K562 (cell line): Measurements from ENCODE around the gene MBIP. TPM values are rescaled to one million over a fixed set of nuclear protein-coding genes. Genes with fewer than 3 reads are reported as not detected.
A peak's percentile ranks its signal among the peaks of the same experiment; 100 is the strongest.

ENCODE experiments used
- BCOR ChIP-seq: fragments of 450-650 bp; IDR thresholded peaks from 2 replicates; pipeline ENCODE4 v1.6.1; 2016
- CBFB ChIP-seq: sonication (generic); formaldehyde crosslinking; IDR thresholded peaks from 2 replicates; pipeline ENCODE4 v1.4.0; 2020; ENCODE audit warnings: mild to moderate bottlenecking, missing genetic modification reagents
- PYGO2 ChIP-seq: fragments of 450-650 bp; IDR thresholded peaks from 2 replicates; pipeline ENCODE4 v1.6.1; 2016; ENCODE audit warnings: mild to moderate bottlenecking, missing genetic modification characterization, moderate library complexity, missing compliant biosample characterization
- RBM22 ChIP-seq: fragments of 200-400 bp; formaldehyde crosslinking; IDR thresholded peaks from 2 replicates; pipeline ENCODE4 v1.6.1; 2018; ENCODE audit warnings: low read length, low read depth; ENCODE audit not compliant: poor library complexity, severe bottlenecking
- SIX5 ChIP-seq, 2 experiments: IDR thresholded peaks; 2 replicates each; pipeline ENCODE4 v1.6.1; 2011; ENCODE audit warnings: low read length in 2 of 2, borderline replicate concordance in 1 of 2, low read depth in 1 of 2, mild to moderate bottlenecking in 1 of 2, moderate library complexity in 1 of 2; ENCODE audit not compliant: insufficient read depth in 1 of 2
- ZFX ChIP-seq: sonication (generic); formaldehyde crosslinking; IDR thresholded peaks from 2 replicates; pipeline ENCODE4 v1.8.0; 2022; ENCODE audit warnings: mild to moderate bottlenecking, missing genetic modification reagents, moderate library complexity
- ZNF766 ChIP-seq: fragments of 200-800 bp; sonication (Bioruptor generic); conservative IDR thresholded peaks from 2 replicates; pipeline ENCODE4 v1.6.1; 2016; ENCODE audit warnings: missing genetic modification characterization, missing compliant biosample characterization
- polyA plus RNA-seq, 8 experiments: library from polyadenylated mRNA; depleted of rRNA in 4 of 8; stranded (reverse) in 5 of 8; unstranded in 3 of 8; fragments of >200 nt; fragmentation: Nextera tagmentation in 2 of 8; fragmentation: Illumina TruSeq in 1 of 8; extraction: Ambion mirVana in 2 of 8; extraction: Trizol in 1 of 8; gene quantifications; 2 replicates each; pipeline versions ENCODE4 v1.2.1 to v1.2.3, GENCODE V29; 2011 to 2014; ENCODE audit warnings: inconsistent platforms in 1 of 8, missing spikeins in 1 of 8
- total RNA-seq, 7 experiments: library from RNA; depleted of rRNA in 6 of 7; stranded (reverse); fragments of >200 nt in 6 of 7; fragmentation: Illumina TruSeq in 2 of 7; extraction: Trizol in 2 of 7; gene quantifications; 2 replicates each; pipeline versions ENCODE4 v1.2.1 to v1.2.3, GENCODE V29; 2011 to 2021; ENCODE audit warnings: low replicate concordance in 1 of 7
- TF ChIP-seq, protein P1 (sequence below): fragments of 450-650 bp; IDR thresholded peaks from 2 replicates; pipeline ENCODE4 v1.6.1; 2018; ENCODE audit not compliant: partially characterized antibody

Gene MBIP
- total and polyA plus RNA-seq, 9 of the 15 experiments (the other 6 are each of a cell fraction or from before 2014, with no cell fraction given): 8.4 to 31.1 (median 19.4) TPM

DNA sequence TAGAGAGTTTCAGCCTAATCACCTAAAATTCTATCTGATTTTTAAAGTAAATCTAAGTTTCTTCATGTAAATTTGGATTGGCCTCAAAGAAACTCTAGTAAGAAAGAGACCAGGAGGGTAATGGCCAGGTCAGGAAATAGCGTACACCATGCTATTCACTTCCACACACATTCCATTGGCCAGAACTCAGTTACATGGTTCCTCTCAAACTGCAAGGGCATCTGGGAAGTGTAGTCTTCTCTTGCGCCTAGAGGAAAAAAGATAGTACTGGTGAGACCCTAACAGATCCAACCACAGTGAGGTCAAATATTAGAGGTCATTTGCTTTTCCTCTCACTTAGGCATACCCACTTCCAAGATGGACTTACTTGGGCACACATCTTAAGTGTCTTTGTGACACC lies 39.1 kb downstream of the MBIP start (continued):
- TF ChIP-seq, protein P1, sequence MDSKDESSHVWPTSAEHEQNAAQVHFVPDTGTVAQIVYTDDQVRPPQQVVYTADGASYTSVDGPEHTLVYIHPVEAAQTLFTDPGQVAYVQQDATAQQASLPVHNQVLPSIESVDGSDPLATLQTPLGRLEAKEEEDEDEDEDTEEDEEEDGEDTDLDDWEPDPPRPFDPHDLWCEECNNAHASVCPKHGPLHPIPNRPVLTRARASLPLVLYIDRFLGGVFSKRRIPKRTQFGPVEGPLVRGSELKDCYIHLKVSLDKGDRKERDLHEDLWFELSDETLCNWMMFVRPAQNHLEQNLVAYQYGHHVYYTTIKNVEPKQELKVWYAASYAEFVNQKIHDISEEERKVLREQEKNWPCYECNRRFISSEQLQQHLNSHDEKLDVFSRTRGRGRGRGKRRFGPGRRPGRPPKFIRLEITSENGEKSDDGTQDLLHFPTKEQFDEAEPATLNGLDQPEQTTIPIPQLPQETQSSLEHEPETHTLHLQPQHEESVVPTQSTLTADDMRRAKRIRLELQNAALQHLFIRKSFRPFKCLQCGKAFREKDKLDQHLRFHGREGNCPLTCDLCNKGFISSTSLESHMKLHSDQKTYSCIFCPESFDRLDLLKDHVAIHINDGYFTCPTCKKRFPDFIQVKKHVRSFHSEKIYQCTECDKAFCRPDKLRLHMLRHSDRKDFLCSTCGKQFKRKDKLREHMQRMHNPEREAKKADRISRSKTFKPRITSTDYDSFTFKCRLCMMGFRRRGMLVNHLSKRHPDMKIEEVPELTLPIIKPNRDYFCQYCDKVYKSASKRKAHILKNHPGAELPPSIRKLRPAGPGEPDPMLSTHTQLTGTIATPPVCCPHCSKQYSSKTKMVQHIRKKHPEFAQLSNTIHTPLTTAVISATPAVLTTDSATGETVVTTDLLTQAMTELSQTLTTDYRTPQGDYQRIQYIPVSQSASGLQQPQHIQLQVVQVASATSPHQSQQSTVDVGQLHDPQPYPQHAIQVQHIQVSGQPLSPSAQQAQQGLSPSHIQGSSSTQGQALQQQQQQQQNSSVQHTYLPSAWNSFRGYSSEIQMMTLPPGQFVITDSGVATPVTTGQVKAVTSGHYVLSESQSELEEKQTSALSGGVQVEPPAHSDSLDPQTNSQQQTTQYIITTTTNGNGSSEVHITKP: peak; percentile 63
- TF ChIP-seq RBM22 (no peak), BCOR (no peak), PYGO2 (no peak), CBFB (CRISPR knock-in tag) (no peak), SIX5 (IDR thresholded peaks at IDR 0.05; ENCODE audit: borderline replicate concordance in 1 of 2, insufficient read depth in 1 of 2, low read depth in 1 of 2, low read length in 2 of 2) (peak; percentile 38 to 41; a peak in 3 of 4 replicates), ZFX (CRISPR knock-in tag) (no peak), ZNF766 (CRISPR knock-in tag) (no peak)
